ENCODE measurements around the gene ZNF830. TPM values are rescaled to one million over a fixed set of nuclear protein-coding genes. Genes with fewer than 3 reads are reported as not detected.
"Not testable (repeated sequence)": the region's sequence is repeated elsewhere in the genome, so short reads cannot be mapped to it uniquely, and the experiment has no call there.

ZNF830 gene, protein sequence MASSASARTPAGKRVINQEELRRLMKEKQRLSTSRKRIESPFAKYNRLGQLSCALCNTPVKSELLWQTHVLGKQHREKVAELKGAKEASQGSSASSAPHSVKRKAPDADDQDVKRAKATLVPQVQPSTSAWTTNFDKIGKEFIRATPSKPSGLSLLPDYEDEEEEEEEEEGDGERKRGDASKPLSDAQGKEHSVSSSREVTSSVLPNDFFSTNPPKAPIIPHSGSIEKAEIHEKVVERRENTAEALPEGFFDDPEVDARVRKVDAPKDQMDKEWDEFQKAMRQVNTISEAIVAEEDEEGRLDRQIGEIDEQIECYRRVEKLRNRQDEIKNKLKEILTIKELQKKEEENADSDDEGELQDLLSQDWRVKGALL
- polyA plus RNA-seq (2014; cell fraction: cytosol; rRNA removed): 12.1 and 12.8 TPM in 2 replicates
- polyA plus RNA-seq (2014; cell fraction: nucleus; rRNA removed): 7.5 and 8.8 TPM in 2 replicates

- peak; percentile 92 for DNase-seq (ENCODE audit: low spot score)
These were observed at the start of gene ZNF830, which contains the start of gene CCT6B for GRCh38 chr17:34961093-34961911. Gene ZNF830, plus strand, starts transcription at chr17:34961540. Its CDS starts 27 bp downstream, at chr17:34961567. Gene CCT6B, minus strand, starts transcription at chr17:34961460. Its CDS starts 67 bp downstream, at chr17:34961393.

GRCh38 chr17:34913001-34913400 is 48.3 kb upstream of the ZNF830 start:
- DNase-seq (ENCODE audit: low spot score): no peak

DNA sequence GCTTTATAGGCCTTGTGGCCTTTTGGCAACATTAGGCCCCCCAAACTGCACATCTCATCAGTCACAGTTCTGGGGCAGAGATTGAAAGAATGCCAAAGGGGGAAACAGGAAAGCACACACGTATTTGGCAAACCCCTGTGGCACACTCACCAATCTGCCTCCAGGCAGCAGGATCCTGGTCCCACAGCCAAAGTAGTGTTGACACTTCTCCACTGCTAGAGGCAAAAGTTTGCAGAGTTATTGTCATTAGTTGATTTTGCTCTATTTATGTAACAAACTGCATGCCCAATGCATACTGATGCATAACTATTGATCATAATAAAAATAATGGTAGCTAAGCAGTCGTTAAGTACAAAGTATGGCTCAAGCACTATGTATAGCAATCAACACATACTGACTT is 45.2 kb upstream of the ZNF830 start:
- no peak for DNase-seq (ENCODE audit: low spot score)

DNA sequence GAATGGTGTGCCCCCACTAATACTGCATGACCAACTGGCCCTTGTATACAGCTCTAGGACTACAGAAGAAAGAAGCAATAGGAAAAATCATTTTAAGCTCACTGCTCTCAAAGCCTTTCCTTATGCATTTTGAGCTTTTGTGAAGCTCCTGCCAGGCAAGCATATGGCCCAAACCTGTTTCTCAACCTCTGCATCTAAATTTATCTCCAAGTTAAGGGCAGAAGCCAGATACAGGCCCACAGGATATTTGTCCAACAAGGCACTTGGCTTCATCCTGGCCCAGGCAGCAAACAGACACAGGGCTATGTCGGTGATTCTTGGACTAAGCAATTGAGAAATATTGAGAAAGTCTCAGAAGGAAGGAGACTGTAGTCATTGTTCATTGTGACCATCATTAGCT is 44.0 kb upstream of the ZNF830 start:
- no peak for DNase-seq (ENCODE audit: low spot score)

GRCh38 chr17:34920676-34921075 is 40.7 kb upstream of the ZNF830 start:
- DNase-seq (ENCODE audit: low spot score): no peak

GRCh38 chr17:34926661-34927060 is 34.7 kb upstream of the ZNF830 start:
- DNase-seq (ENCODE audit: low spot score): no peak

GRCh38 chr17:34930283-34930682 is 31.1 kb upstream of the ZNF830 start:
- no peak for DNase-seq (ENCODE audit: low spot score)

- not testable (repeated sequence) for DNase-seq (ENCODE audit: low spot score)
These were observed 10.6 kb upstream of the ZNF830 start for GRCh38 chr17:34950780-34951179.

- no peak for DNase-seq (ENCODE audit: low spot score)
These were observed 2.9 kb upstream of the ZNF830 start for GRCh38 chr17:34958438-34958837.

DNA sequence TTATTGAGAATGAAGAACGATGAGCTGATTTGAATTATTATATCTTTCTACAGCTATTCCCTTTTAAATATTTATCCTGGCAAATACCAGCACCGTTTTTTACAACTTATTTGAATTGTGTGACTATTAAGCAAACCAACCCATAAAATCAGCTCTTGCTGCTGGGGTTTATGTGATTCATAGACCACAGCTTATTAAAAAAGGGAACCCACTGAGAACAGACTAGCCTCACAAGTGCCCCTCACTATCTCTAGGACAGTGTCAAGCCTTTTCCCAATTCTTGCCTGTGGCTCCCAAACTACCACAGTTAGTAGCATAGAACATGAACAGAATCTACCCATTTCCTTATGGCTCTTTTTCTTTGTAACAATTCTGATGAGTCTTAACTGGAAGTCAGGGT is 12.8 kb downstream of the ZNF830 start:
- no peak for DNase-seq (ENCODE audit: low spot score)

DNA sequence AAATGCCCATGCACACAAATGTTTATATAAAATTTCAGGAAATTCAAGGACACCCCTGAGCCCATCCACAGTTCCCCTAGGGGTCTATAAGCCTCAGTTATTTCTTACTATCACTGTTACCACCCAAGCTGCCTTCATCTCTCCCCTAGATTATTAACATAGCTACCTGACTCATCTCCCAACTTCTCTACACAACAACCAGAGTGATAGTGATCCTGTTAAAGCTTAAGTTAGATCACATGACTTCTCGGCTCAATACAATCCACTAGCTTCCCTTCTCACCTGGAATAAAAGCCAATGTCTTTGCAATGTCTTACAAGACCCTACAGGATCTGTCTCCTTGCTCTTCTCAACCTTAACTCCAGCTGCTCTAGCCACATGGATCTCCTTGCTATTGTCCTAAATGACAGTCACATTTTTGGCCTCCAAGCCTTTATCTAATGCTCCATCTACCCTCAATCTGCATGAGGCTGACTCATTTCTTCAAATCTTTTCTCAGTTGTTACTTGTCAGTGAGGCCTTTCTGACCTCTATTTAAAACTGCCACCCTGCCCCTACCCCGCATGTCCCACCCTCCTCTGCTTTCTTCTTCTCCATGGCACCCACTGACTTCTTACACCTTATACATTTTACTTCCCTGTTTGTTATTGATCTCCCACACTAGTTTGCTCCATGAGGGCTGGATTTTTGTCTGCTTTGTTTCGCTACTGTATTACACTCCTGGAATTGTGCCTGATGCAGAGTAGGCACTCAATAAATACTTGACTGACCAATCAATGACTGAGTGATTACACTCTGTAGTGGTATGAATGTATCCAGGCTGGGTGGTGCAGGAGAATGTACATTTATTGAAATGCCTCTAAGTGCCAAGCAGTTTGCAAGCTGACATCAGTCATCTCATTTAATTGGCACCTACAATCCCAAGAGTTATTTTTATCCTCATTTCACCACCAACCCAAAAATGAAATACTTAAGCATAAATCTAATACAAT is 13.8 kb downstream of the ZNF830 start:
- DNase-seq (ENCODE audit: low spot score): no peak

GRCh38 chr17:34979153-34979552 is 17.8 kb downstream of the ZNF830 start:
- no peak for DNase-seq (ENCODE audit: low spot score)

DNA sequence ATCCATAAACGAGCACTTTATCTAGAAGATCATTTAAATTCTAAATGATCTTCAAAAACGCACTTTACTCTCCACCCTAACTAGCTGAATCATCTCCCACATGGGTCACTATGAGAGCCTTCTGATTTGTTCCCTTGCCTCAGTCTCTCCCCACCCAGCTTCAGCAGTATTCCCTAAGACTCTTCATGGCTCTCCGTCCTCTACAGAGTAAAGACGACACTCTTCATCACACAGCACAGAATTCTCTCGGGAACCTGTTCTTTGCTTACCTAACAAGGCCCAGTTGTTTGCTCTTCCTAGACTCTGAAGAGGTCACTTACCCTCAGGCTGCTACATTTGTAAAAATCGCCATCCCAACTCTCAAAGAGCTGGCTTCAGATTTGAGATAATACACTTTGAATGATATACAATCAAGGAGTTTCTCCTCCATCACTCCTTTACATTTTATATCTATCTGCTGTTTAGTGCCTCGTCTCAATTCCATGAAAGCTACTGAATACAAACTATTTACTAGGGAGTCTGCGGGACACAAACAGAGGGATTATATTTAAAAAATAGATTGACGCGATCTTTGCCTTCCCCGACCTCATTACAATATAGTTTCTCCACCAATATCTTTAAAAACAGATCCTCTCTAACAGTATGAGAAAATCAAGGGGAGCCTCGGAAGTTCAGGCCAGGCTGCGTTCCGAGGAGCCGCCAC is 18.5 kb downstream of the ZNF830 start:
- DNase-seq (ENCODE audit: low spot score): peak; percentile 29

DNA sequence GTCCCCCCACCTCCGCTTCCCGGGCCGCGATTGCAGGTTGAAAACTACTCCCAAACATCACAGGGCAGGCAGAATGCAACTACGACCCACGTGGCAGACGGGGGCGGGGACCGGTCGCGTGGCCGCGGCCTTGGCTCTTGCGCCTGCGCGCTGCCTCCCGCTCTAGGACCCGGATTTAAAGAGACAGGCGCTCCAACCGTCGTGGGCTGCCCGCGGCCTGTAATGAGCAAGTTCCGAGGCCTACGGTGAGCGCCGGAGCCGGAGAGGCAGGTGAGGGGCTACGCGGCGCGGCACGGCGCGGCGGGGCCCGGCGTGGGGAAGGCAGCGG is 19.0 kb downstream of the ZNF830 start, which contains the start of gene LIG3:
Gene LIG3, plus strand, starts transcription at position 160 of the 328 bp plus-strand sequence. CDS start 2,494 bp downstream, outside the sequence.
- DNase-seq (ENCODE audit: low spot score): peak; percentile 93

- DNase-seq (ENCODE audit: low spot score): peak; percentile 83
These were observed 19.6 kb downstream of the ZNF830 start for GRCh38 chr17:34980681-34981537.

- DNase-seq (ENCODE audit: low spot score): peak; percentile 63
These were observed 20.4 kb downstream of the ZNF830 start for GRCh38 chr17:34981538-34982241.

- DNase-seq (ENCODE audit: low spot score): no peak
These were observed 25.9 kb downstream of the ZNF830 start for GRCh38 chr17:34987232-34987631.

DNA sequence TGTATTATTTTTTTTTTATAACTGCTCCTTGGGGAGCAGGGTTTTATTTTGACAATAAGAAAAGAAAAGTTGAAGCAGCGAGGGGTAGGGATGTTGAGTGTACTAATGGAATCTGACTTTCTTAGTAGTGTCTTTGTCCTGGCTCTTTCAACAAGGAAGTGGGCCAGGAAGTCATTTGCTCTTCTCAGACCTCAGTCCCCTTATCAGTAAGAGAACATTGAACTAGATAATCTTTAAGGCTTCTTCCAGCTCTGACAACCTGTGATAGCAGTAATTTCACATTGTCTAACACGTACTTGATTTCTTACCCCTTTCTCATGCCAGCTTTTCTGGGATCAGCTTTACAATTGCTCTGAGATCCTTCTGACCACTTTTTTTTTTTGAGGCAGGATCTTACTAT is 27.3 kb downstream of the ZNF830 start:
- DNase-seq (ENCODE audit: low spot score): no peak

DNA sequence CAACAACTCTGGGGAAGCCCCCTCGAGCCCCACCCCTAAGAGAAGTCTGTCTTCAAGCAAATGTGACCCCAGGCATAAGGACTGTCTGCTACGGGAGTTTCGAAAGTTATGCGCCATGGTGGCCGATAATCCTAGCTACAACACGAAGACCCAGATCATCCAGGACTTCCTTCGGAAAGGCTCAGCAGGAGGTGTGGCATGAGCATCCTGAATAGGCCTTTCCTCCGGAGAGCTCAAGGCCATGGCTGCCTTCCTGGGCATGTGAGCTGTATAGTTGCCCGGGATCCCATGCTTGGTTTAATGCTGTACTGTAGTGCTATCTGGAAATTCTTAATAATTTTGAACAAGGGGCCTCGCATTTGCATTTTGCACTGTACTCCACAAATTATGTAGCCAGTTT is 28.1 kb downstream of the ZNF830 start:
- no peak for DNase-seq (ENCODE audit: low spot score)
